ENCODE measurements around the gene C1orf105. TPM values are rescaled to one million over a fixed set of nuclear protein-coding genes. Genes with fewer than 3 reads are reported as not detected.

Gene C1orf105
- total RNA-seq, 1 experiment from 2014 or later, result not detected

- no peak for DNase-seq (ENCODE audit: low spot score)
Measured at GRCh38 chr1:172457479-172458130, 37.1 kb downstream of the C1orf105 start.

GRCh38 chr1:172460177-172460576 lies 39.7 kb downstream of the C1orf105 start:
- DNase-seq (ENCODE audit: low spot score), result no peak

- DNase-seq (ENCODE audit: low spot score), result peak; percentile 31
Measured at GRCh38 chr1:172460887-172461315, 40.4 kb downstream of the C1orf105 start.

GRCh38 chr1:172465617-172466016 lies 45.1 kb downstream of the C1orf105 start:
- DNase-seq (ENCODE audit: low spot score), result no peak

GRCh38 chr1:172466795-172467407 lies 46.4 kb downstream of the C1orf105 start:
- peak; percentile 51 for DNase-seq (ENCODE audit: low spot score)

- no peak for DNase-seq (ENCODE audit: low spot score)
Measured at GRCh38 chr1:172467446-172467845, 47.0 kb downstream of the C1orf105 start.

GRCh38 chr1:172468296-172468695 lies 47.8 kb downstream of the C1orf105 start:
- DNase-seq (ENCODE audit: low spot score), result no peak

- no peak for DNase-seq (ENCODE audit: low spot score)
Measured at GRCh38 chr1:172469717-172470116, 49.2 kb downstream of the C1orf105 start.

- no peak for DNase-seq (ENCODE audit: low spot score)
Measured at GRCh38 chr1:172470149-172470548, 49.7 kb downstream of the C1orf105 start.

- DNase-seq (ENCODE audit: low spot score), result no peak
Measured at GRCh38 chr1:172471666-172472065, 51.2 kb downstream of the C1orf105 start.

GRCh38 chr1:172472495-172472894 lies 52.0 kb downstream of the C1orf105 start:
- no peak for DNase-seq (ENCODE audit: low spot score)

- DNase-seq (ENCODE audit: low spot score), result no peak
Measured at GRCh38 chr1:172473302-172473701, 52.8 kb downstream of the C1orf105 start.

GRCh38 chr1:172473842-172474241 lies 53.4 kb downstream of the C1orf105 start:
- no peak for DNase-seq (ENCODE audit: low spot score)

- peak; percentile 52 for DNase-seq (ENCODE audit: low spot score)
Measured at GRCh38 chr1:172476218-172476811, 55.8 kb downstream of the C1orf105 start.

GRCh38 chr1:172477216-172477615 lies 56.7 kb downstream of the C1orf105 start:
- no peak for DNase-seq (ENCODE audit: low spot score)

GRCh38 chr1:172477741-172478140 lies 57.3 kb downstream of the C1orf105 start:
- DNase-seq (ENCODE audit: low spot score), result no peak

GRCh38 chr1:172478485-172478884 lies 58.0 kb downstream of the C1orf105 start:
- DNase-seq (ENCODE audit: low spot score), result no peak

- DNase-seq (ENCODE audit: low spot score), result no peak
Measured at GRCh38 chr1:172480431-172480830, 59.9 kb downstream of the C1orf105 start.

GRCh38 chr1:172482044-172482443 lies 61.6 kb downstream of the C1orf105 start:
- no peak for DNase-seq (ENCODE audit: low spot score)

GRCh38 chr1:172483448-172483847 lies 63.0 kb downstream of the C1orf105 start:
- DNase-seq (ENCODE audit: low spot score), result no peak

- no peak for DNase-seq (ENCODE audit: low spot score)
Measured at GRCh38 chr1:172484252-172484651, 63.8 kb downstream of the C1orf105 start.

GRCh38 chr1:172485626-172486025 lies 65.1 kb downstream of the C1orf105 start:
- no peak for DNase-seq (ENCODE audit: low spot score)

- no peak for DNase-seq (ENCODE audit: low spot score)
Measured at GRCh38 chr1:172486805-172487454, 66.4 kb downstream of the C1orf105 start.
